DND-41 (cell line): ENCODE measurements around the gene AFF4.

Experiments
- ATAC-seq: fragments of 200-7000 bp; cut with Tn5 transposase; 3 replicates; pipeline ENCODE4 v1.9.1; 2021; ENCODE audit warnings: low read depth; ENCODE audit not compliant: insufficient read depth
- DNase-seq: peaks from one replicate; pipeline ENCODE4 v3.0.0-alpha.2; 2020
- H2AFZ ChIP-seq: 2 replicates; pipeline ENCODE4 v1.6.0; 2012; ENCODE audit warnings: low read depth, low read length
- H3K27ac ChIP-seq: 2 replicates; pipeline ENCODE4 v1.5.1; 2012; ENCODE audit warnings: low read length, inconsistent platforms
- H3K27me3 ChIP-seq: fragments of 200-600 bp; sonication (generic); 2 replicates; pipeline ENCODE4 v1.6.0; 2012; ENCODE audit warnings: low read length, mild to moderate bottlenecking, inconsistent platforms; ENCODE audit not compliant: insufficient read depth, poor library complexity
- H3K36me3 ChIP-seq: 2 replicates; pipeline ENCODE4 v1.5.1; 2012; ENCODE audit warnings: low read length, inconsistent platforms; ENCODE audit not compliant: insufficient read depth
- H3K4me1 ChIP-seq: 2 replicates; pipeline ENCODE4 v1.5.1; 2012; ENCODE audit warnings: mild to moderate bottlenecking, low read length; ENCODE audit not compliant: insufficient read depth
- H3K4me2 ChIP-seq: 2 replicates; pipeline ENCODE4 v1.6.0; 2012; ENCODE audit warnings: mild to moderate bottlenecking, moderate library complexity, low read length, inconsistent platforms; ENCODE audit not compliant: insufficient read depth
- H3K4me3 ChIP-seq, 2 experiments: fragments of 200-600 bp in 1 of 2; shearing (Covaris generic) in 1 of 2; 2 replicates each; pipeline ENCODE4 v1.5.1; 2012 to 2016; ENCODE audit warnings: inconsistent platforms in 2 of 2, low read length in 2 of 2, mild to moderate bottlenecking in 2 of 2, low read depth in 1 of 2, moderate library complexity in 1 of 2
- H3K79me2 ChIP-seq: 2 replicates; pipeline ENCODE4 v1.6.0; 2012; ENCODE audit warnings: low read length, inconsistent platforms; ENCODE audit not compliant: insufficient read depth
- H3K9ac ChIP-seq: 2 replicates; pipeline ENCODE4 v1.6.0; 2012; ENCODE audit warnings: low read depth, mild to moderate bottlenecking, inconsistent platforms, low read length, moderate library complexity
- H3K9me3 ChIP-seq: 2 replicates; pipeline ENCODE4 v1.5.1; 2012; ENCODE audit warnings: low read length, moderate library complexity, mild to moderate bottlenecking, inconsistent platforms; ENCODE audit not compliant: insufficient read depth, severe bottlenecking
- H4K20me1 ChIP-seq: 2 replicates; pipeline ENCODE4 v1.6.0; 2012; ENCODE audit warnings: low read length; ENCODE audit not compliant: insufficient read depth
- CTCF ChIP-seq: IDR thresholded peaks from 2 replicates; pipeline ENCODE4 v1.5.1; 2012; ENCODE audit warnings: borderline replicate concordance, low read length, moderate library complexity, mild to moderate bottlenecking; ENCODE audit not compliant: poor library complexity, severe bottlenecking; ENCODE audit errors: extremely low read depth
- EZH2 ChIP-seq: IDR thresholded peaks from 3 replicates; pipeline ENCODE4 v1.6.1; 2012; ENCODE audit warnings: borderline replicate concordance, low read depth, mild to moderate bottlenecking, moderate library complexity, low read length, inconsistent platforms; ENCODE audit not compliant: severe bottlenecking

AFF4 gene

GRCh38 chr5:132868754-132869153 is 94.7 kb downstream of the AFF4 start:
- peaks cover 24% of the 10 kb centered on the region for H3K4me1 ChIP-seq
- no peak for TF ChIP-seq CTCF
- no peak for TF ChIP-seq EZH2
- H3K79me2 ChIP-seq, result peaks cover 23% of the 10 kb centered on the region
- H3K9me3 ChIP-seq, result no peaks in the 10 kb centered on the region
- H3K9ac ChIP-seq, result no peak overlapping the region
- no peak overlapping the region for H2AFZ ChIP-seq
- H3K4me3 ChIP-seq, result no peak overlapping the region
- H3K36me3 ChIP-seq, result peaks cover 54% of the 10 kb centered on the region
- DNase-seq, result no peak
- peaks cover 14% of the 10 kb centered on the region for H4K20me1 ChIP-seq
- no peaks in the 10 kb centered on the region for H3K27me3 ChIP-seq
- no peak for ATAC-seq
- no peak overlapping the region for H3K4me2 ChIP-seq
- no peak overlapping the region for H3K27ac ChIP-seq

GRCh38 chr5:132867046-132867451 is 96.4 kb downstream of the AFF4 start:
- no peak for TF ChIP-seq EZH2
- no peak for TF ChIP-seq CTCF
- Histone ChIP-seq H3K27ac (peak overlapping the region; percentile 90), H3K36me3 (peaks cover 39% of the 10 kb centered on the region), H3K4me1 (peaks cover 24% of the 10 kb centered on the region), H3K27me3 (no peaks in the 10 kb centered on the region), H3K9me3 (no peaks in the 10 kb centered on the region), H2AFZ (peak overlapping the region; percentile 95), H4K20me1 (peaks cover 12% of the 10 kb centered on the region), H3K4me3 (peak overlapping the region; percentile 68 to 85), H3K9ac (peak overlapping the region; percentile 80), H3K79me2 (peaks cover 23% of the 10 kb centered on the region), H3K4me2 (peak overlapping the region; percentile 77)
- DNase-seq (no peak), ATAC-seq (no peak; the same call in 2 of the 3 replicates)

GRCh38 chr5:132866342-132867045 is 96.9 kb downstream of the AFF4 start, which contains the start of the genes GDF9 and UQCRQ:
TSS of gene GDF9 (minus strand) at chr5:132866469. CDS start at chr5:132864533, 1,936 bp downstream.
TSS of gene UQCRQ (plus strand) at chr5:132866642. CDS start at chr5:132866882, 240 bp downstream.
- peak within 1 kb of the TSS; percentile 95 for H2AFZ ChIP-seq
- H3K4me1 ChIP-seq, result peaks cover 24% of the 10 kb centered on the region
- H3K27ac ChIP-seq, result peak within 1 kb of the TSS; percentile 90
- peak within 1 kb of the TSS; percentile 77 for H3K4me2 ChIP-seq
- peak within 1 kb of the TSS; percentile 68 to 85 for H3K4me3 ChIP-seq
- H3K36me3 ChIP-seq, result peaks cover 33% of the 10 kb centered on the region
- peak within 1 kb of the TSS; percentile 80 for H3K9ac ChIP-seq
- no peaks in the 10 kb centered on the region for H3K27me3 ChIP-seq
- no peaks in the 10 kb centered on the region for H3K9me3 ChIP-seq
- DNase-seq (peak; percentile 94), ATAC-seq (peak; percentile 97)
- H4K20me1 ChIP-seq, result peaks cover 11% of the 10 kb centered on the region; the same call in 1 of the 2 replicates
- peaks cover 23% of the 10 kb centered on the region for H3K79me2 ChIP-seq
- TF ChIP-seq CTCF (peak; percentile 39), EZH2 (no peak)
